Kidney (tissue), 14 donors: ENCODE measurements around the gene FAM219A. TPM values are rescaled to one million over a fixed set of nuclear protein-coding genes. Genes with fewer than 3 reads are reported as not detected.

ENCODE experiments used
- DNase-seq, 5 donors: peaks; one replicate each; pipeline ENCODE4 v3.0.0-alpha.2; 2013 to 2020
- FAIRE-seq: peaks from 2 replicates; lab custom pipeline; 2012; peaks lifted over from hg19 to GRCh38; lab: Jason Lieb, UNC
- H3K27ac ChIP-seq, 2 donors: one replicate each; pipeline ENCODE4 v1.7.0; 2013; ENCODE audit warnings: low read depth in 2 of 2, low read length in 2 of 2, inconsistent platforms in 1 of 2
- H3K27me3 ChIP-seq: one replicate; pipeline ENCODE4 v1.7.1; 2013; ENCODE audit warnings: low read length, inconsistent platforms; ENCODE audit not compliant: control insufficient read depth, insufficient read depth
- H3K36me3 ChIP-seq, 3 donors: one replicate each; pipeline versions ENCODE4 v1.7.0 to v1.7.1; 2013; ENCODE audit warnings: low read length in 3 of 3, control low read depth in 1 of 3, inconsistent platforms in 1 of 3; ENCODE audit not compliant: insufficient read depth in 3 of 3, control insufficient read depth in 2 of 3
- H3K4me1 ChIP-seq, 3 donors: one replicate each; pipeline versions ENCODE4 v1.7.0 to v1.7.1; 2013; ENCODE audit warnings: low read length in 3 of 3, inconsistent platforms in 1 of 3, low read depth in 1 of 3; ENCODE audit not compliant: control insufficient read depth in 2 of 3, insufficient read depth in 2 of 3
- H3K4me3 ChIP-seq, 3 donors: one replicate each; pipeline versions ENCODE4 v1.7.0 to v1.8.1; 2013; ENCODE audit warnings: low read length in 3 of 3, control low read depth in 1 of 3, inconsistent platforms in 1 of 3
- H3K9ac ChIP-seq, 3 donors: one replicate each; pipeline versions ENCODE4 v1.7.0 to v1.7.1; 2013; ENCODE audit warnings: low read length in 3 of 3, control low read depth in 1 of 3, inconsistent platforms in 1 of 3
- H3K9me3 ChIP-seq, 3 donors: one replicate each; pipeline versions ENCODE4 v1.7.0 to v1.7.1; 2013; ENCODE audit warnings: low read length in 3 of 3, control low read depth in 1 of 3, inconsistent platforms in 1 of 3; ENCODE audit not compliant: control insufficient read depth in 2 of 3, insufficient read depth in 1 of 3
- intact Hi-C: fragments of 100-400 bp; cut with DNase I; formaldehyde crosslinking; loops from one replicate; pipeline ENCODE4 v1.11.1; 2022
- polyA plus RNA-seq: library from polyadenylated mRNA; stranded (reverse); fragments of 350-450 nt; fragmentation: Illumina TruSeq; extraction: RNeasy Lipid Tissue Mini Kit (QIAGEN cat#74804); gene quantifications from one replicate; pipeline ENCODE4 v1.2.3, GENCODE V29; 2014; ENCODE audit warnings: low read depth, low replicate concordance; ENCODE audit not compliant: insufficient read depth
- total RNA-seq: library from RNA; stranded (reverse); fragmentation: NEBNext Ultra II Directional; extraction: Animal tissue kit (Norgen Biotek cat#: 25700); gene quantifications from one replicate; pipeline ENCODE4 v1.2.1, GENCODE V29; 2021
- TF ChIP-seq, protein P1 (sequence below): IDR thresholded peaks from 3 replicates; pipeline ENCODE4 v1.5.1; 2012; ENCODE audit warnings: mild to moderate bottlenecking, moderate library complexity, borderline replicate concordance; ENCODE audit not compliant: insufficient read depth; ENCODE audit errors: extremely low read depth
- donor health status: control.
- donor health status: control.
- donor health status: control.
- donor health status: control.
- donor health status: control.
- donor health status: DM: yes; HTN: yes; CAD: no.
- donor health status: Normal renal cell carcinoma (clear cell type).

FAM219A gene
- total and polyA plus RNA-seq, 2 donors from 2014 or later: 8.7 to 21.1 TPM

GRCh38 chr9:34456746-34457145 is 1.6 kb downstream of the FAM219A start:
- DNase-seq: no peak
- Histone ChIP-seq H3K4me1 (peaks cover 0 to 11% (median 8%) of the 10 kb centered on the region in 3 donors), H3K9me3 (no peaks in the 10 kb centered on the region), H3K4me3 (peak overlapping the region in 2 of 3 donors; percentile 79 to 83), H3K27ac (peak overlapping the region in 1 of 2 donors; percentile 20), H3K36me3 (no peaks in the 10 kb centered on the region), H3K9ac (peak overlapping the region in 2 of 3 donors; percentile 5 to 88), H3K27me3 (peaks cover 3% of the 10 kb centered on the region)
- FAIRE-seq: no peak
- intact Hi-C loops: no loop called here
- TF ChIP-seq, protein P1, sequence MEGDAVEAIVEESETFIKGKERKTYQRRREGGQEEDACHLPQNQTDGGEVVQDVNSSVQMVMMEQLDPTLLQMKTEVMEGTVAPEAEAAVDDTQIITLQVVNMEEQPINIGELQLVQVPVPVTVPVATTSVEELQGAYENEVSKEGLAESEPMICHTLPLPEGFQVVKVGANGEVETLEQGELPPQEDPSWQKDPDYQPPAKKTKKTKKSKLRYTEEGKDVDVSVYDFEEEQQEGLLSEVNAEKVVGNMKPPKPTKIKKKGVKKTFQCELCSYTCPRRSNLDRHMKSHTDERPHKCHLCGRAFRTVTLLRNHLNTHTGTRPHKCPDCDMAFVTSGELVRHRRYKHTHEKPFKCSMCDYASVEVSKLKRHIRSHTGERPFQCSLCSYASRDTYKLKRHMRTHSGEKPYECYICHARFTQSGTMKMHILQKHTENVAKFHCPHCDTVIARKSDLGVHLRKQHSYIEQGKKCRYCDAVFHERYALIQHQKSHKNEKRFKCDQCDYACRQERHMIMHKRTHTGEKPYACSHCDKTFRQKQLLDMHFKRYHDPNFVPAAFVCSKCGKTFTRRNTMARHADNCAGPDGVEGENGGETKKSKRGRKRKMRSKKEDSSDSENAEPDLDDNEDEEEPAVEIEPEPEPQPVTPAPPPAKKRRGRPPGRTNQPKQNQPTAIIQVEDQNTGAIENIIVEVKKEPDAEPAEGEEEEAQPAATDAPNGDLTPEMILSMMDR: no peak

DNA sequence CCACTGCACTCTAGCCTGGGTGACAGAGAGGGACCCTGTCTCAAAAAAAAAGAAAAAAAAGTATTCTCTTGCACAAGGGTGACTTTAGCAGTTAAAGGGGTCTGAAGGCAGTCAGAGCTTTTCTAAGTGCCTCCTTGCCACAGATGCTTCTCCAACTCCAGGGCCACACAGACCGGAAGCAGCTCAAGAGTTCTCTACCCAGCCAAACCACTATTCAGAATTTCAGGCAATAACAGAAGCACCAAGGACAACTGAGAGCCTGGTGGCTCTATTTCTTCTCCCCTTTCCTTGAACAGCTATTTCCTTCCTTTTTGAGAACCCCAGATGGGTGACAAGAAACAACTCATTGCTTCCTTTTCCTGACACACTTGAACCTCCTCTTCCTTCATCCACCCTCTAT is 2.2 kb downstream of the FAM219A start:
- TF ChIP-seq, protein P1: no peak
- no peak overlapping the region for H3K9ac ChIP-seq
- no peak for FAIRE-seq
- no peak for DNase-seq
- H3K27ac ChIP-seq: no peak overlapping the region
- peaks cover 3% of the 10 kb centered on the region for H3K27me3 ChIP-seq
- H3K9me3 ChIP-seq: no peaks in the 10 kb centered on the region
- no peaks in the 10 kb centered on the region for H3K36me3 ChIP-seq
- no peak overlapping the region for H3K4me3 ChIP-seq
- H3K4me1 ChIP-seq: peaks cover 0 to 11% (median 8%) of the 10 kb centered on the region in 3 donors
- intact Hi-C loops: no loop called here

DNA sequence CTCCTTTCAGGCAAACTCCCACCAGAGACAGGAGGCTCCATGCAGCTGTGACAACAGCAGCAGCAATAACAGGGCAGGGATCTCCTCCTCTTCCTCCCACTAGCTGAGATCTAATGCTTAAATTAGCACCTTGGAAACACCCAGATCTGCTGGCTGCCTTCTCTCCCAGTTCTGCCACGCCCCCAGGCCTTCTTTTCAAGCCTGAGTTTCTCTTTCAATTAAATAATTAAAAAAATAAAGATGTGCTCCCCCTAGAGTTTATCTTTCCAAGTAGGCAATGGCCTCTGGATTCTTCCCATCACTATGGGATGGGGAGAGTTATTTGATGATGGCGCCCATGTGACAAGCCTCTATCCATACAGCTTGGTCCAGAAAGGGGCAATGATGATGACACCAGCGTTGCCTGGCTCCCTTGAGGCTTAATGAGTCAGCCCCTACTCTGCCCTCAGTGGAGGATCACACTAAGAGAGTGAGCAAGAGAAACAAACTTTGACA is 3.8 kb downstream of the FAM219A start:
- DNase-seq (peak in 1 of 5 donors; percentile 18), FAIRE-seq (no peak)
- intact Hi-C loops: no loop called here
- Histone ChIP-seq H3K4me3 (no peak overlapping the region), H3K9me3 (no peaks in the 10 kb centered on the region), H3K4me1 (peaks cover 0 to 13% (median 8%) of the 10 kb centered on the region in 3 donors), H3K27me3 (peaks cover 3% of the 10 kb centered on the region), H3K27ac (no peak overlapping the region), H3K36me3 (no peaks in the 10 kb centered on the region), H3K9ac (no peak overlapping the region)
- TF ChIP-seq, protein P1: no peak

GRCh38 chr9:34452568-34452967 is 5.8 kb downstream of the FAM219A start:
- Histone ChIP-seq H3K4me1 (peaks cover 0 to 10% (median 8%) of the 10 kb centered on the region in 3 donors), H3K27me3 (no peaks in the 10 kb centered on the region), H3K4me3 (no peak overlapping the region), H3K9me3 (no peaks in the 10 kb centered on the region), H3K36me3 (no peaks in the 10 kb centered on the region), H3K9ac (no peak overlapping the region), H3K27ac (no peak overlapping the region)
- intact Hi-C loops: no loop called here
- FAIRE-seq (no peak), DNase-seq (no peak)
- TF ChIP-seq, protein P1: no peak
